NT2/D1 (cell line): Measurements from ENCODE around the gene STRBP.

Experiments used
- YY1 ChIP-seq: IDR thresholded peaks from 2 replicates; pipeline ENCODE4 v1.6.1; 2011; ENCODE audit not compliant: insufficient read length, insufficient read depth
- ZNF274 ChIP-seq: IDR thresholded peaks from 2 replicates; pipeline ENCODE4 v1.6.1; 2011; ENCODE audit warnings: mild to moderate bottlenecking, low read depth, low read length

GRCh38 chr9:123283455-123283854, 15.1 kb upstream of the STRBP start:
- TF ChIP-seq YY1, result no peak
- no peak for TF ChIP-seq ZNF274
